SK-N-SH treated with all-trans-retinoic acid at 6 μM for 48 hours (cell line): ENCODE results near the gene EEF1AKMT3.
A peak's percentile ranks its signal among the peaks of the same experiment; 100 is the strongest.

Experiments
- ATAC-seq: fragments of 200-7000 bp; cut with Tn5 transposase; 3 replicates; pipeline ENCODE4 v1.9.1; 2020; ENCODE audit warnings: mild to moderate bottlenecking, moderate library complexity
- ARNTL ChIP-seq: fragments of 450-650 bp; formaldehyde crosslinking; IDR thresholded peaks from 2 replicates; pipeline ENCODE4 v1.5.0; 2020; ENCODE audit warnings: low read depth, mild to moderate bottlenecking, moderate library complexity, borderline replicate concordance
- BACH2 ChIP-seq: fragments of 250-450 bp; sonication (Bioruptor Pico); IDR thresholded peaks from 2 replicates; pipeline ENCODE4 v1.9.0; 2021; ENCODE audit warnings: mild to moderate bottlenecking, borderline replicate concordance
- CREB5 ChIP-seq: fragments of 250-450 bp; sonication (Bioruptor Pico); IDR thresholded peaks from 2 replicates; pipeline ENCODE4 v1.5.1; 2020; ENCODE audit warnings: low read depth, mild to moderate bottlenecking, moderate library complexity
- CSRNP3 ChIP-seq: fragments of 250-450 bp; sonication (Bioruptor Pico); IDR thresholded peaks from 2 replicates; pipeline ENCODE4 v1.5.1; 2021; ENCODE audit warnings: mild to moderate bottlenecking, moderate library complexity
- GLIS3 ChIP-seq: fragments of 250-450 bp; sonication (Bioruptor Pico); IDR thresholded peaks from 2 replicates; pipeline ENCODE4 v1.5.0; 2020; ENCODE audit warnings: mild to moderate bottlenecking, moderate library complexity
- ISL1 ChIP-seq: fragments of 250-450 bp; sonication (Bioruptor Pico); IDR thresholded peaks from 2 replicates; pipeline ENCODE4 v2.1.2; 2022; ENCODE audit warnings: mild to moderate bottlenecking, moderate library complexity
- OSR1 ChIP-seq: fragments of 250-450 bp; sonication (Bioruptor Pico); IDR thresholded peaks from 2 replicates; pipeline ENCODE4 v1.8.0; 2022; ENCODE audit warnings: moderate library complexity, mild to moderate bottlenecking, inconsistent platforms
- PATZ1 ChIP-seq: fragments of 250-450 bp; sonication (Bioruptor Pico); IDR thresholded peaks from 2 replicates; pipeline ENCODE4 v1.8.0; 2020; ENCODE audit warnings: mild to moderate bottlenecking, moderate library complexity, borderline replicate concordance
- SNAI2 ChIP-seq: fragments of 250-450 bp; sonication (Bioruptor Pico); IDR thresholded peaks from 2 replicates; pipeline ENCODE4 v1.5.0; 2020; ENCODE audit warnings: mild to moderate bottlenecking, moderate library complexity
- TOX ChIP-seq: fragments of 250-450 bp; sonication (Bioruptor Pico); IDR thresholded peaks from 2 replicates; pipeline ENCODE4 v1.8.0; 2021; ENCODE audit warnings: mild to moderate bottlenecking, moderate library complexity, borderline replicate concordance
- TSHZ2 ChIP-seq: fragments of 250-450 bp; sonication (Bioruptor Pico); IDR thresholded peaks from 2 replicates; pipeline ENCODE4 v1.5.0; 2020; ENCODE audit warnings: mild to moderate bottlenecking, moderate library complexity
- ZC3H10 ChIP-seq: fragments of 250-450 bp; sonication (Bioruptor Pico); IDR thresholded peaks from 2 replicates; pipeline ENCODE4 v1.5.1; 2021; ENCODE audit warnings: mild to moderate bottlenecking, moderate library complexity
- ZFP3 ChIP-seq: fragments of 250-450 bp; sonication (Bioruptor Pico); IDR thresholded peaks from 2 replicates; pipeline ENCODE4 v1.5.0; 2020; ENCODE audit warnings: mild to moderate bottlenecking, moderate library complexity
- ZFP30 ChIP-seq: fragments of 450-650 bp; formaldehyde crosslinking; IDR thresholded peaks from 2 replicates; pipeline ENCODE4 v1.5.0; 2022; ENCODE audit warnings: mild to moderate bottlenecking, moderate library complexity
- ZNF8 ChIP-seq: fragments of 450-650 bp; formaldehyde crosslinking; IDR thresholded peaks from 2 replicates; pipeline ENCODE4 v1.5.0; 2020; ENCODE audit warnings: mild to moderate bottlenecking, moderate library complexity

EEF1AKMT3 gene

DNA sequence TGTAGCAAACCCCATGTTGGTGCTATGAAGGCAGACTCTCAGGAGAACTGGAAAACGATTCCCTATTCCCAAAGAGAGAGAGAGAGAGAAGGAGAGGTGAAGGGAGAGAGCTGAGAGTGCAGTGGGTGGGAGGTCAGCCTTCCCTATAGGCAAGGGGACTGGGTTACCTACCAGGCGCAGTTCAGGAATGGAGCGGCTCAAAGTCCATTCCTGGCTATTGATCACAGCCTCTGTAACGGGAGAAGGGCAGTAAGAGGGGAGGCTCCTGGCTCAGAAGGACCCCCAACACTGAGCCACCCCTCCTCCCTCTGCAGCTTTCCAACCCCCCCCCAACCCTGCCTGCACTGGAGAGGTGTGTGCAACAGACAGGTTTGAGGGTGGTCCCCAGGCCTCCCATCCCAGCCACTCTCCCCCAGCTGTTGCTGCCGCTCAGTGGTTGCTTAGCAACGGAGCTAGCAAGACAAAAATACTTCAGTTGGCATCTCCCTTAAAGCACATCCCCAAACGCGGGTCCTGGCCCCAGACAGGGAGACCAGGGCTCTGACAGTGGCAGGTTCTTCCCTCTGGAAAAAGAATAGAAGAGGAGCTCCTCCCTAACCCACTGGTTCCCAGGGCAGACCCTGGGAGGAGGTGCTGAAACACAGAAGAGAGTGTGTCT lies 37.1 kb upstream of the EEF1AKMT3 start:
- no peak; the same call in 1 of the 3 replicates for ATAC-seq
- TF ChIP-seq GLIS3 (CRISPR knock-in tag) (no peak), ZFP3 (CRISPR knock-in tag) (no peak), ZFP30 (no peak), ZNF8 (CRISPR knock-in tag) (no peak), OSR1 (CRISPR knock-in tag) (no peak), ISL1 (CRISPR knock-in tag) (no peak), BACH2 (CRISPR knock-in tag) (no peak)

DNA sequence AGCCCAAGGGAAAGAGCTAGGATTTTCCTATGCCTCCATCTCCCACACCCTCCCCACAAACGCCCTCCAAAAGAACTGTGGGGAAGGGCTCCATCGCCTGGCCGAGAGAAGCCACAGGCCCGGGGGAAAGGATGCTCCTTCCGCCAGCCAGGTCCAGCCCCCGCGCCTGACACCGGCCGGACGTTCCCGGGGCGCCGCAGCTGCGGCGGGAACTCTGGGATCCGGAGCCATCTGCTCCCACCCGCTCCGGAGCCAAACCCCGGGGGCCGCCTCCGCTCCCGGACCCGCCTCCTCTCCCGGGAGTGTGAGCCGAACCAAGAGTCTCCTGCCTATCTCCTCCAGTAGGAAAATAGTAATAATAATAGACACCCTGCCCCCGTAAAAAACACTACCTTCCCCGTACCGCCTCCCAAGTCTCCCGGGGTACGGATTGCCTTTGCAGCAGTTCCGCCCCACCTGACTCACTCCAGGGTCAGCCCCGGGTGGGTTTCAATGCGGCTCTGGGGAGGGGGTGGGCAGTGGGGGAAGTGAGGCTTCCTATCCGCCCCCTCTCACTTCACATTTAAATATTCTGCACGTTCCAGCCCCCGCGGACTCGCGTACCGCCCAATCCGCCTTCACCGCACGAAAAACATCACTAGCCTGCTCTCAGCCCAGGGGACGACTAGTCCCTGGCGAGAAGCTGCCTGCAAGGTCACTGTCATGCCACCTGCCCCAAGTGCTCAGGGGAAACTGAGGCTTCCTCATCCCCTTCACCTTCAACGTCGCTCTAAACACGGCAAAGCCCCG lies 36.3 kb upstream of the EEF1AKMT3 start:
- no peak for TF ChIP-seq ISL1 (CRISPR knock-in tag)
- TF ChIP-seq ZNF8 (CRISPR knock-in tag) = no peak
- no peak for TF ChIP-seq ZC3H10 (CRISPR knock-in tag)
- no peak for TF ChIP-seq BACH2 (CRISPR knock-in tag)
- TF ChIP-seq CREB5 = no peak
- TF ChIP-seq TSHZ2 (CRISPR knock-in tag) = no peak
- no peak for TF ChIP-seq SNAI2 (CRISPR knock-in tag)
- TF ChIP-seq CSRNP3 (CRISPR knock-in tag) = no peak
- peak; percentile 78 for ATAC-seq

- ATAC-seq = no peak
Observed at GRCh38 chr12:57736741-57737466, 35.5 kb upstream of the EEF1AKMT3 start.

DNA sequence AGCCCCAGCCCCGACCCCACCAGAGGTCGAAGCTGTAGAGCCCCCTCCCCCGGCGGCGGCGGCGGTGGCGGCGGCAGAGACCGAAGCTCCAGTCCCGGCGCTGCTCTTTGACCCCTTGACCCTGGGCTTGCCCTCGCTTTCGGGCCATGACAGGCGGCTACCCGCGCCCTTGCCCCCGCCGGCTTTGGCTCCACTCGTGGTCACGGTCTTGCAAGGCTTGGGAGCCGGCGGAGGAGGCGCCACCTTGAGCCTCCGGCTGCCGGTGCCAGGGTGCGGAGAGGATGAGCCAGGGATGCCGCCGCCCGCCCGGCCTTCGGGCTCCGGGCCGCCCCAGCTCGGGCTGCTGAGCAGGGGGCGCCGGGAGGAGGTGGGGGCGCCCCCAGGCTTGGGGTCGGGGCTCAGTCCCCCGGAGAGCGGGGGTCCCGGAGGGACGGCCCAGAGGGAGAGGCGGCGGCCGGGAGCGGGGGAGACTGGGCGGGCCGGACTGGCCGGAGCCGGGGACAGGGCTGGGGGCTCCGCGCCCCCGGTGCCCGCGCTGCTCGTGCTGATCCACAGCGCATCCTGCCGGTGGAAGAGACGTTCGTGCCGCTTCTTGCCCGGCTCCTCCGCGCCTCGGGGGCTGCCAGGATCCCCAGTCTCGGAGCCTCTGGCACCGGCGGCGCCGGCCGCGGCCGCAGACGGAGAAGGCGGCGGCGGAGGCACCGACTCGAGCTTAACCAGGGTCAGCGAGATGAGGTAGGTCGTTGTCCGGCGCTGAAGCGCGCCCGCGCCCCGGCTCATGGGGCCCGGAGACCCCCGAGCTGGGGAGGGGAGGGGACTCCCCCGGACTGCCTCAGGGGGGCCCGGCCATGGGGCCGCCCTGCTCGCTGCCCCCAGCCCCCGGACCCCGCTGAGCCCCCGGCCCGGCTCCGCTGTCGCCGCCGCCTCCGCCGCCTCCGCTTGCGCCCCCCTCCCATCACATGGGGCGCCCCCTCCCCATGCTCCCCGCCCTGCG lies 34.6 kb upstream of the EEF1AKMT3 start:
- no peak for TF ChIP-seq ZNF8 (CRISPR knock-in tag)
- TF ChIP-seq ZC3H10 (CRISPR knock-in tag) = no peak
- ATAC-seq = peak; percentile 43

More at GRCh38 chr12:57736741-57737466, 35.5 kb upstream of the EEF1AKMT3 start:
- TF ChIP-seq TOX (no peak), ISL1 (CRISPR knock-in tag) (no peak), GLIS3 (CRISPR knock-in tag) (no peak), OSR1 (CRISPR knock-in tag) (no peak), ZFP30 (no peak), ZC3H10 (CRISPR knock-in tag) (no peak)

DNA sequence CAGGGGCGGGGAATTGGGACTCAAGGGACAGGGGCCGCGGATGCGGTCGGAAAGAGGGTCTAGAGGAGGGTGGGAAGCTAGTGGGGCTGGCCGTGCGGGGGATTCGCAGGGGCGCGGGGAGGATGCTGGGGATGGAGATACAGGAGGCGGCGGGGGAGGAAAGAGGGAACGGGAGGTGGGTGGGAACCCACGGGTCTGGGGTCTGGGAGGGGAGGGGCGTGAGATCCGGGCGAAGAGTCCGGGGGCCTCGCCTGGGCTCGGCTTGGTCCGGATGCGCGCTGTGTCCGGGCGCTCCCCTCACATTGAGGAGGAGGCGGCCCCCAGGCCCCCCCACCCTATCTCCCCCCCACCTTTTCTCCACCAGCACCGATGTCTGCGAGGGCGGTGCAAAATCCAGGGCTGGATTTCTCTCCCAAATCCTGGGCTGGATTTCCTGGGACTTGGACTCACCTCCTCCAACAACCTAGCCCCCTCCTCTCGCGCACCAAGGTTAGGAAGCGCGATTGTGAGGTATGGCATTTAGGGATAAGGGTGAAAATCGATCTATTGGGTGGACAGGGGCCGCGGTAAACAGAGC lies 33.7 kb upstream of the EEF1AKMT3 start, which contains the start of gene AGAP2:
AGAP2 (minus strand) TSS at position 82 of the 577 bp plus-strand sequence. CDS start 496 bp downstream, outside the sequence.
- ATAC-seq = peak; percentile 34
- TF ChIP-seq ARNTL (CRISPR knock-in tag) = no peak
- TF ChIP-seq PATZ1 = peak; percentile 80; the same call in 1 of the 2 replicates
- TF ChIP-seq, all 23 proteins: peak for 1
